Parathyroid adenoma (tissue), 2 donors: ENCODE measurements around the gene RIC1.

ENCODE experiments used
- H2AFZ ChIP-seq: fragments of 300-600 bp; sonication (generic); one replicate; pipeline ENCODE4 v1.7.0; 2017; ENCODE audit warnings: antibody characterized with exemption, mild to moderate bottlenecking
- H3K27ac ChIP-seq: fragments of 300-600 bp; sonication (generic); one replicate; pipeline ENCODE4 v1.7.0; 2017
- H3K27me3 ChIP-seq: fragments of 300-600 bp; sonication (generic); one replicate; pipeline ENCODE4 v1.7.0; 2017; ENCODE audit warnings: low read length; ENCODE audit not compliant: control insufficient read depth, insufficient read depth
- H3K36me3 ChIP-seq: fragments of 300-600 bp; sonication (generic); one replicate; pipeline ENCODE4 v1.7.0; 2017; ENCODE audit warnings: low read length; ENCODE audit not compliant: control insufficient read depth, insufficient read depth
- H3K4me1 ChIP-seq: fragments of 300-600 bp; sonication (generic); one replicate; pipeline ENCODE4 v1.7.0; 2017; ENCODE audit warnings: control low read depth
- H3K4me2 ChIP-seq: fragments of 300-600 bp; sonication (generic); one replicate; pipeline ENCODE4 v1.7.0; 2017; ENCODE audit warnings: low read length
- H3K4me3 ChIP-seq: fragments of 300-600 bp; sonication (generic); one replicate; pipeline ENCODE4 v1.7.0; 2017; ENCODE audit warnings: low read depth, low read length
- H3K79me2 ChIP-seq: fragments of 300-600 bp; sonication (generic); one replicate; pipeline ENCODE4 v1.7.0; 2017; ENCODE audit warnings: control low read depth
- H3K9ac ChIP-seq: fragments of 300-600 bp; sonication (generic); one replicate; pipeline ENCODE4 v1.7.0; 2017; ENCODE audit warnings: mild to moderate bottlenecking
- H3K9me3 ChIP-seq: fragments of 300-600 bp; sonication (generic); one replicate; pipeline ENCODE4 v1.7.0; 2017; ENCODE audit warnings: low read length; ENCODE audit not compliant: control insufficient read depth
- CTCF ChIP-seq: fragments of 300-600 bp; sonication (generic); IDR thresholded peaks from one replicate; pipeline ENCODE4 v1.7.0; 2017; ENCODE audit warnings: antibody characterized with exemption, mild to moderate bottlenecking
- donor health status: primary hyperparathyroidism.

RIC1 gene

GRCh38 chr9:5593904-5594303, 35.0 kb upstream of the RIC1 start:
- no peaks in the 10 kb centered on the region for H3K9me3 ChIP-seq
- TF ChIP-seq CTCF: no peak
- no peaks in the 10 kb centered on the region for H3K4me1 ChIP-seq
- H3K79me2 ChIP-seq: no peaks in the 10 kb centered on the region
- no peak overlapping the region for H3K4me3 ChIP-seq
- no peak overlapping the region for H2AFZ ChIP-seq
- no peaks in the 10 kb centered on the region for H3K36me3 ChIP-seq
- no peak overlapping the region for H3K9ac ChIP-seq
- H3K27me3 ChIP-seq: no peaks in the 10 kb centered on the region
- no peak overlapping the region for H3K27ac ChIP-seq
- H3K4me2 ChIP-seq: no peak overlapping the region

- H3K79me2 ChIP-seq: no peaks in the 10 kb centered on the region
- no peaks in the 10 kb centered on the region for H3K4me1 ChIP-seq
Measured at GRCh38 chr9:5596173-5596572, 32.7 kb upstream of the RIC1 start.

GRCh38 chr9:5608298-5609225, 20.3 kb upstream of the RIC1 start:
- H3K27me3 ChIP-seq: no peaks in the 10 kb centered on the region
- no peaks in the 10 kb centered on the region for H3K36me3 ChIP-seq
- H3K4me3 ChIP-seq: peak overlapping the region; percentile 52
- peak overlapping the region; percentile 82 for H2AFZ ChIP-seq
- peak overlapping the region; percentile 61 for H3K27ac ChIP-seq
- H3K79me2 ChIP-seq: no peaks in the 10 kb centered on the region
- H3K4me1 ChIP-seq: peaks cover 3% of the 10 kb centered on the region
- H3K9me3 ChIP-seq: no peaks in the 10 kb centered on the region
- no peak overlapping the region for H3K9ac ChIP-seq
- peak overlapping the region; percentile 72 for H3K4me2 ChIP-seq
- TF ChIP-seq CTCF: no peak

More at GRCh38 chr9:5596173-5596572, 32.7 kb upstream of the RIC1 start:
- Histone ChIP-seq H3K4me2 (no peak overlapping the region), H3K9ac (no peak overlapping the region), H3K27me3 (no peaks in the 10 kb centered on the region), H3K9me3 (no peaks in the 10 kb centered on the region), H2AFZ (no peak overlapping the region), H3K4me3 (no peak overlapping the region), H3K36me3 (no peaks in the 10 kb centered on the region), H3K27ac (no peak overlapping the region)
- TF ChIP-seq CTCF: no peak

- Histone ChIP-seq H3K9ac (no peak overlapping the region), H3K27ac (peak overlapping the region; percentile 61)
Measured at GRCh38 chr9:5609226-5609596, 19.7 kb upstream of the RIC1 start.

More at GRCh38 chr9:5609226-5609596, 19.7 kb upstream of the RIC1 start:
- no peaks in the 10 kb centered on the region for H3K79me2 ChIP-seq
- H3K27me3 ChIP-seq: no peaks in the 10 kb centered on the region
- H2AFZ ChIP-seq: peak overlapping the region; percentile 82
- H3K4me1 ChIP-seq: peaks cover 3% of the 10 kb centered on the region
- no peak for TF ChIP-seq CTCF
- H3K4me3 ChIP-seq: peak overlapping the region; percentile 52
- H3K36me3 ChIP-seq: no peaks in the 10 kb centered on the region
- H3K4me2 ChIP-seq: peak overlapping the region; percentile 72
- H3K9me3 ChIP-seq: no peaks in the 10 kb centered on the region
